IMR-90 (cell line): ENCODE measurements around the gene PTGDR2. TPM values are rescaled to one million over a fixed set of nuclear protein-coding genes. Genes with fewer than 3 reads are reported as not detected.

ENCODE experiments used
- ATAC-seq: fragments of 200-7000 bp; cut with Tn5 transposase; 2 replicates; pipeline ENCODE4 v1.9.1; 2020; ENCODE audit warnings: low read depth, mild to moderate bottlenecking, moderate library complexity
- BruUV-seq: library from RNA; stranded (reverse); fragments of 400-500 nt; replicated peaks from 2 replicates; lab custom pipeline; 2021; lab: Mats Ljungman, UMichigan
- CTCF ChIA-PET: fragments of 300-600 bp; formaldehyde crosslinking; extraction: SDS; loops from one replicate; lab custom pipeline; 2021; ENCODE audit warnings: antibody characterized with exemption; lab: Yijun Ruan, JAX
- POLR2A ChIA-PET: fragments of 300-600 bp; sonication (Branson Sonifier 250); formaldehyde crosslinking; loops from one replicate; lab custom pipeline; 2022; ENCODE audit warnings: antibody characterized with exemption; ENCODE audit not compliant: unreplicated experiment; lab: Charles Lee
- DNase-seq: peaks from one replicate; pipeline ENCODE4 v3.0.0; 2013
- H2AFZ ChIP-seq: replicated peaks from 2 replicates; pipeline ENCODE3; 2013; ENCODE audit warnings: low read length, mild to moderate bottlenecking; ENCODE audit not compliant: poor library complexity
- H2AK5ac ChIP-seq: 2 replicates; pipeline ENCODE4 v1.6.1; 2013; ENCODE audit warnings: low read depth, low read length, inconsistent platforms
- H2AK9ac ChIP-seq: replicated peaks from 2 replicates; pipeline ENCODE3; 2013; ENCODE audit warnings: mild to moderate bottlenecking, low read depth, low read length, moderate library complexity; ENCODE audit not compliant: poor library complexity
- H2BK120ac ChIP-seq: 2 replicates; pipeline ENCODE4 v1.6.1; 2013; ENCODE audit warnings: low read depth, low read length, inconsistent platforms
- H2BK15ac ChIP-seq: 3 replicates; pipeline ENCODE4 v1.6.1; 2013; ENCODE audit warnings: low read depth, low read length, inconsistent platforms
- H2BK20ac ChIP-seq: 2 replicates; pipeline ENCODE4 v1.6.1; 2013; ENCODE audit warnings: low read depth, mild to moderate bottlenecking, inconsistent platforms, low read length, moderate library complexity
- H2BK5ac ChIP-seq: 2 replicates; pipeline ENCODE4 v1.6.1; 2013; ENCODE audit warnings: mild to moderate bottlenecking, low read depth, low read length, inconsistent platforms; ENCODE audit not compliant: poor library complexity, severe bottlenecking
- H3K14ac ChIP-seq: replicated peaks from 2 replicates; pipeline ENCODE4 v1.6.1; 2013; ENCODE audit warnings: low read depth, low read length, inconsistent platforms
- H3K18ac ChIP-seq: 2 replicates; pipeline ENCODE4 v1.6.1; 2013; ENCODE audit warnings: low read depth, low read length, control low read depth
- H3K23ac ChIP-seq: 2 replicates; pipeline ENCODE4 v1.6.1; 2013; ENCODE audit warnings: low read depth, low read length, inconsistent platforms
- H3K27ac ChIP-seq: 2 replicates; pipeline ENCODE4 v1.5.1; 2013; ENCODE audit warnings: mild to moderate bottlenecking, control low read depth, low read length; ENCODE audit not compliant: insufficient read depth
- H3K27me3 ChIP-seq: 2 replicates; pipeline ENCODE4 v1.6.1; 2013; ENCODE audit warnings: low read length; ENCODE audit not compliant: control insufficient read depth, insufficient read depth
- H3K36me3 ChIP-seq: 2 replicates; pipeline ENCODE4 v1.6.1; 2013; ENCODE audit warnings: low read length, mixed read lengths; ENCODE audit not compliant: control insufficient read depth, insufficient read depth
- H3K4ac ChIP-seq: 2 replicates; pipeline ENCODE4 v1.6.1; 2013; ENCODE audit warnings: low read depth, low read length, inconsistent platforms
- H3K4me1 ChIP-seq: 2 replicates; pipeline ENCODE4 v1.6.1; 2013; ENCODE audit warnings: low read length, mixed read lengths; ENCODE audit not compliant: control insufficient read depth, insufficient read depth
- H3K4me2 ChIP-seq: 2 replicates; pipeline ENCODE4 v1.6.1; 2013; ENCODE audit warnings: low read depth, mild to moderate bottlenecking, control low read depth, low read length, moderate library complexity
- H3K4me3 ChIP-seq: 2 replicates; pipeline ENCODE4 v1.5.1; 2013; ENCODE audit warnings: low read depth, mild to moderate bottlenecking, control low read depth, low read length, moderate library complexity; ENCODE audit not compliant: insufficient read depth
- H3K56ac ChIP-seq: 2 replicates; pipeline ENCODE4 v1.6.1; 2013; ENCODE audit warnings: low read length, inconsistent platforms; ENCODE audit not compliant: insufficient read depth; ENCODE audit errors: extremely low read depth
- H3K79me1 ChIP-seq, 2 experiments: 2 replicates each; pipeline ENCODE4 v1.6.1; 2013; ENCODE audit warnings: low read length in 2 of 2, inconsistent platforms in 1 of 2, low read depth in 1 of 2
- H3K9ac ChIP-seq: 2 replicates; pipeline ENCODE4 v1.6.1; 2013; ENCODE audit warnings: low read depth, low read length, control low read depth
- H3K9me1 ChIP-seq: 2 replicates; pipeline ENCODE4 v1.6.1; 2013; ENCODE audit warnings: low read length, inconsistent platforms; ENCODE audit not compliant: insufficient read depth
- H3K9me3 ChIP-seq: 2 replicates; pipeline ENCODE4 v1.6.1; 2013; ENCODE audit warnings: low read length; ENCODE audit not compliant: control insufficient read depth, insufficient read depth
- H4K20me1 ChIP-seq: 2 replicates; pipeline ENCODE4 v1.6.1; 2013; ENCODE audit warnings: low read length, inconsistent platforms; ENCODE audit not compliant: insufficient read depth
- H4K5ac ChIP-seq: 2 replicates; pipeline ENCODE4 v1.6.1; 2013; ENCODE audit warnings: mild to moderate bottlenecking, low read depth, low read length, control low read depth
- H4K8ac ChIP-seq, 2 experiments: 2 replicates each; pipeline ENCODE4 v1.6.1; 2013; ENCODE audit warnings: low read depth in 2 of 2, low read length in 2 of 2, control low read depth in 1 of 2, inconsistent platforms in 1 of 2
- H4K91ac ChIP-seq: 2 replicates; pipeline ENCODE4 v1.6.1; 2013; ENCODE audit warnings: low read depth, low read length, inconsistent platforms; ENCODE audit not compliant: insufficient read depth
- CHD1 ChIP-seq: IDR thresholded peaks from 2 replicates; pipeline ENCODE4 v1.6.1; 2012; ENCODE audit warnings: low read depth, low read length, improper control_type of control experiment
- MAFK ChIP-seq: IDR thresholded peaks from 2 replicates; pipeline ENCODE4 v1.6.1; 2012; ENCODE audit warnings: low read depth, low read length, improper control_type of control experiment
- MAZ ChIP-seq: IDR thresholded peaks from 2 replicates; pipeline ENCODE4 v1.6.1; 2012; ENCODE audit warnings: low read depth, mild to moderate bottlenecking, low read length, improper control_type of control experiment, moderate library complexity, borderline replicate concordance
- NFE2L2 ChIP-seq: fragments of 150-350 bp; IDR thresholded peaks from 2 replicates; pipeline ENCODE4 v1.6.1; 2016; ENCODE audit warnings: low read depth, mild to moderate bottlenecking, low read length
- USF2 ChIP-seq: fragments of 150-350 bp; IDR thresholded peaks from 2 replicates; pipeline ENCODE4 v1.6.1; 2017; ENCODE audit warnings: mild to moderate bottlenecking, antibody characterized with exemption, low read length, low read depth
- WGBS, 2 experiments: methylation state at CpG; one replicate each; pipeline versions ENCODE4 v1.1.5 to v1.1.7; 2013; ENCODE audit warnings: missing lambda C conversion rate in 2 of 2; ENCODE audit not compliant: insufficient read length in 1 of 2; ENCODE audit errors: extremely low coverage in 2 of 2; 5-methylcytosine and 5-hydroxymethylcytosine counted together
- dilution Hi-C: fragments of 300-500 bp; cut with HindIII; formaldehyde crosslinking; loops from one replicate; pipeline ENCODE4 v1.14.3; 2018; ENCODE audit warnings: low sequenced_read_pairs; ENCODE audit not compliant: unreplicated experiment
- in situ Hi-C: fragments of 300-500 bp; cut with MboI; formaldehyde crosslinking; loops from 3 replicates; pipeline ENCODE4 v1.14.3; 2019; ENCODE audit warnings: low sequenced_read_pairs, inconsistent platforms, mixed read lengths
- intact Hi-C: fragments of 100-400 bp; cut with micrococcal nuclease; formaldehyde crosslinking; loops from 2 replicates; pipeline ENCODE4 v1.10.0; 2022
- polyA plus RNA-seq, 3 experiments: library from polyadenylated mRNA; depleted of rRNA; stranded (reverse); fragments of >200 nt; gene quantifications; 2 replicates each; pipeline ENCODE4 v1.2.3, GENCODE V29; 2012; ENCODE audit warnings: low replicate concordance in 1 of 3
- total RNA-seq: library from RNA; depleted of rRNA; stranded (reverse); fragments of >200 nt; gene quantifications from 2 replicates; pipeline ENCODE4 v1.2.3, GENCODE V29; 2012
- TF ChIP-seq, protein P1 (sequence below): conservative IDR thresholded peaks from 2 replicates; pipeline ENCODE4 v1.5.1; 2012; ENCODE audit warnings: mild to moderate bottlenecking, low read depth, low read length, improper control_type of control experiment

The PTGDR2 gene
- total and polyA plus RNA-seq, 2 of the 4 experiments (the other 2 are of a cell fraction): under 0.01 to 0.12 TPM

DNA sequence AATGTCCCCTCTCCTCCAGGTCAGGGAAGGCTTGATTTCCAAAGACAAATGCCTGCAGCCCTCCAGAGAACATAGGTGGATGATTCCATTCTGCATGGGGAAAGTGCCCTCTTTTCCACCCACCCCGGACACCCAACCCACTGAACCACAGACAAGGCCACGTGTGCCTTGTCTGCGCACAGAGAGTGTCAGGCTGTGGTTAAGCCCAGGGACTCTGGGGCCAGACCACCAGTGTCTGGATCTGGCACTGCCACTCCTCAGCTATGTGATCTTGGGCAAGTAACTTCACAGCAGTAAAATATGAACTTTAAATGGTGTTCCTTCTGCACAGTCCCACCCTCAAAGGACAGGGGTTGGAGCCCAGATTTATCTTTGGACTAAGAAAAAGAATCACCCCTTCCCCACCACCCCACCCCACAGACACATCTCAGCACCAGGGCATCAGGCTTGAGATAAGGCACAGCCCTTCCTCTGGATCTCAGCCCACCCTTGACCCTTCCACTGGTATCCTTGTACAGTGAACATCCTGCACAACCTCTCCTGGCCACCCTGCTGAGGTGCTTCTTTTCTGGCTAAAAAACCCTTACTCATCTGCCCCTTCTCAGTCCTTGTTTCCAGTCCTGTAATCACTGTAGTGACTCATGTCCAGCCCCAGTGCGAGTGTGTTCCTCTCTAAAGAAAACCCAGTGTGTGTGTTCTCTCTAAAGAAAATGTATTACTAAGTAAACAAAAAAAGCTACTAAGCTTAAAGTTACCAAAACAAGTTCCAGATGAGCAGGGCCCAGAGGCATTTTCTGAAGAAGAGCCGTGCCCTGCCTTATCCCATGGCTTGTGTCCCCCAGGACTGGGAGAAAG is 1.9 kb upstream of the PTGDR2 start:
- Histone ChIP-seq H2AFZ (peak overlapping the region; percentile 56), H3K4ac (no peak overlapping the region), H3K4me2 (no peak overlapping the region), H3K27me3 (peaks cover 4% of the 10 kb centered on the region; the same call in 1 of the 2 replicates), H3K36me3 (no peaks in the 10 kb centered on the region; the same call in 1 of the 2 replicates), H2AK9ac (peak overlapping the region; percentile 5), H3K14ac (no peak overlapping the region), H3K4me3 (no peak overlapping the region), H3K18ac (no peak overlapping the region), H3K23ac (no peak overlapping the region), H3K4me1 (peaks cover 7% of the 10 kb centered on the region), H4K91ac (no peak overlapping the region), H2BK5ac (peak overlapping the region; percentile 35), H3K9me3 (no peaks in the 10 kb centered on the region), H4K20me1 (no peaks in the 10 kb centered on the region), H4K8ac (no peak overlapping the region; a peak in 1 of 4 replicates), H2BK20ac (no peak overlapping the region), H2AK5ac (peak overlapping the region; percentile 33; the same call in 1 of the 2 replicates), H4K5ac (no peak overlapping the region), H3K79me1 (no peaks in the 10 kb centered on the region), H3K27ac (no peak overlapping the region), H3K9ac (no peak overlapping the region), H3K9me1 (peaks cover 2% of the 10 kb centered on the region; the same call in 1 of the 2 replicates), H3K56ac (no peak overlapping the region), H2BK15ac (peak overlapping the region; percentile 34; the same call in 1 of the 3 replicates), H2BK120ac (no peak overlapping the region)
- BruUV-seq: no TSS peak
- ATAC-seq (peak; percentile 69), DNase-seq (peak; percentile 65)
- in situ Hi-C loops: no loop called here
- ChIA-PET POLR2A (no interaction called here), CTCF (no interaction called here)
- dilution Hi-C loops: no loop called here
- intact Hi-C loops: no loop called here
- no peak for TF ChIP-seq MAZ
- TF ChIP-seq, protein P1, sequence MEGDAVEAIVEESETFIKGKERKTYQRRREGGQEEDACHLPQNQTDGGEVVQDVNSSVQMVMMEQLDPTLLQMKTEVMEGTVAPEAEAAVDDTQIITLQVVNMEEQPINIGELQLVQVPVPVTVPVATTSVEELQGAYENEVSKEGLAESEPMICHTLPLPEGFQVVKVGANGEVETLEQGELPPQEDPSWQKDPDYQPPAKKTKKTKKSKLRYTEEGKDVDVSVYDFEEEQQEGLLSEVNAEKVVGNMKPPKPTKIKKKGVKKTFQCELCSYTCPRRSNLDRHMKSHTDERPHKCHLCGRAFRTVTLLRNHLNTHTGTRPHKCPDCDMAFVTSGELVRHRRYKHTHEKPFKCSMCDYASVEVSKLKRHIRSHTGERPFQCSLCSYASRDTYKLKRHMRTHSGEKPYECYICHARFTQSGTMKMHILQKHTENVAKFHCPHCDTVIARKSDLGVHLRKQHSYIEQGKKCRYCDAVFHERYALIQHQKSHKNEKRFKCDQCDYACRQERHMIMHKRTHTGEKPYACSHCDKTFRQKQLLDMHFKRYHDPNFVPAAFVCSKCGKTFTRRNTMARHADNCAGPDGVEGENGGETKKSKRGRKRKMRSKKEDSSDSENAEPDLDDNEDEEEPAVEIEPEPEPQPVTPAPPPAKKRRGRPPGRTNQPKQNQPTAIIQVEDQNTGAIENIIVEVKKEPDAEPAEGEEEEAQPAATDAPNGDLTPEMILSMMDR: no peak
- TF ChIP-seq NFE2L2: no peak
- no peak for TF ChIP-seq CHD1
- 0 out of 2 replicates have a peak, but pooled peaks have one; percentile 6 for TF ChIP-seq MAFK
- TF ChIP-seq USF2: no peak
- WGBS, 2 experiments: no CpG with 5 or more reads among the region's 5 CpGs
